SH-SY5Y (cell line): ENCODE results near the gene CLSTN1.

Experiments used
- GATA2 ChIP-seq: IDR thresholded peaks from 2 replicates; pipeline ENCODE4 v1.6.1; 2011; ENCODE audit warnings: mild to moderate bottlenecking, low read depth, low read length
- GATA3 ChIP-seq: IDR thresholded peaks from 2 replicates; pipeline ENCODE4 v1.6.1; 2011; ENCODE audit warnings: low read depth, mild to moderate bottlenecking, low read length, moderate library complexity

Gene CLSTN1

GRCh38 chr1:9728451-9729295, 95.1 kb downstream of the CLSTN1 start:
- TF ChIP-seq GATA3, result no peak
- TF ChIP-seq GATA2, result no peak

- TF ChIP-seq GATA3, result no peak
- no peak for TF ChIP-seq GATA2
Observed at GRCh38 chr1:9726905-9727595, 96.7 kb downstream of the CLSTN1 start.

- TF ChIP-seq GATA2, result no peak
- no peak for TF ChIP-seq GATA3
Observed at GRCh38 chr1:9726406-9726805, 97.4 kb downstream of the CLSTN1 start.

- no peak for TF ChIP-seq GATA2
Observed at GRCh38 chr1:9724706-9725476, 98.9 kb downstream of the CLSTN1 start.

GRCh38 chr1:9723926-9724325, 99.8 kb downstream of the CLSTN1 start:
- TF ChIP-seq GATA3 (no peak), GATA2 (no peak)

- no peak for TF ChIP-seq GATA2
Observed at GRCh38 chr1:9723068-9723805, 100.5 kb downstream of the CLSTN1 start.

- TF ChIP-seq GATA2 (no peak), GATA3 (no peak)
Observed at GRCh38 chr1:9722378-9722749, 101.4 kb downstream of the CLSTN1 start.

GRCh38 chr1:9721606-9722377, 102.0 kb downstream of the CLSTN1 start:
- TF ChIP-seq GATA2 (no peak), GATA3 (no peak)

- TF ChIP-seq GATA3 (no peak), GATA2 (no peak)
Observed at GRCh38 chr1:9720785-9721605, 102.8 kb downstream of the CLSTN1 start.

- TF ChIP-seq GATA3, result no peak
Observed at GRCh38 chr1:9719978-9720722, 103.6 kb downstream of the CLSTN1 start.

GRCh38 chr1:9718006-9718680, 105.6 kb downstream of the CLSTN1 start:
- TF ChIP-seq GATA2, result no peak
- TF ChIP-seq GATA3, result no peak
